RWPE2 (cell line): ENCODE data around the gene ELK3.

ENCODE experiments used
- ATAC-seq: fragments of 200-7000 bp; cut with Tn5 transposase; 3 replicates; pipeline ENCODE4 v1.9.1; 2021; ENCODE audit warnings: low read depth
- DNase-seq: peaks from one replicate; pipeline ENCODE4 v3.0.0-alpha.2; 2020; ENCODE audit warnings: low spot score
- H3K27ac ChIP-seq: fragments of 450-650 bp; 2 replicates; pipeline ENCODE4 v1.5.1; 2017; ENCODE audit warnings: mild to moderate bottlenecking; ENCODE audit not compliant: poor library complexity, severe bottlenecking
- H3K27me3 ChIP-seq: fragments of 250-450 bp; sonication (Bioruptor Pico); 2 replicates; pipeline ENCODE4 v1.5.1; 2021; ENCODE audit warnings: mild to moderate bottlenecking, moderate library complexity; ENCODE audit not compliant: insufficient read depth, poor library complexity, severe bottlenecking
- H3K36me3 ChIP-seq: fragments of 250-450 bp; sonication (Bioruptor Pico); 2 replicates; pipeline ENCODE4 v1.5.1; 2020; ENCODE audit warnings: low read depth, mild to moderate bottlenecking, moderate library complexity
- H3K4me1 ChIP-seq: fragments of 250-450 bp; sonication (Bioruptor Pico); 2 replicates; pipeline ENCODE4 v1.5.1; 2021; ENCODE audit warnings: mild to moderate bottlenecking, moderate library complexity; ENCODE audit not compliant: insufficient read depth, poor library complexity, severe bottlenecking
- H3K4me3 ChIP-seq: fragments of 250-450 bp; sonication (Bioruptor Pico); 2 replicates; pipeline ENCODE4 v1.5.1; 2021; ENCODE audit warnings: mild to moderate bottlenecking, moderate library complexity; ENCODE audit not compliant: severe bottlenecking
- H3K9me3 ChIP-seq: fragments of 250-450 bp; sonication (Bioruptor Pico); 2 replicates; pipeline ENCODE4 v1.5.1; 2021; ENCODE audit warnings: mild to moderate bottlenecking, moderate library complexity; ENCODE audit not compliant: severe bottlenecking
- CTCF ChIP-seq: fragments of 450-650 bp; IDR thresholded peaks from one replicate; pipeline ENCODE4 v1.5.1; 2017; ENCODE audit warnings: mild to moderate bottlenecking, moderate library complexity; ENCODE audit not compliant: poor library complexity, severe bottlenecking

ELK3 gene

GRCh38 chr12:96250119-96250685 is 56.0 kb downstream of the ELK3 start:
- Histone ChIP-seq H3K9me3 (no peaks in the 10 kb centered on the region), H3K27me3 (no peaks in the 10 kb centered on the region), H3K4me3 (no peak overlapping the region), H3K36me3 (peaks cover 90% of the 10 kb centered on the region), H3K4me1 (no peaks in the 10 kb centered on the region), H3K27ac (no peak overlapping the region)
- no peak for TF ChIP-seq CTCF
- ATAC-seq, result no peak
- no peak for DNase-seq

GRCh38 chr12:96255077-96255476 is 60.9 kb downstream of the ELK3 start:
- DNase-seq (no peak), ATAC-seq (no peak)
- no peaks in the 10 kb centered on the region for H3K9me3 ChIP-seq
- no peak overlapping the region for H3K27ac ChIP-seq
- H3K4me1 ChIP-seq, result no peaks in the 10 kb centered on the region
- H3K27me3 ChIP-seq, result no peaks in the 10 kb centered on the region
- no peak for TF ChIP-seq CTCF
- no peak overlapping the region for H3K4me3 ChIP-seq
- H3K36me3 ChIP-seq, result peaks cover 91% of the 10 kb centered on the region

- H3K36me3 ChIP-seq, result peaks cover 91% of the 10 kb centered on the region
- no peak for ATAC-seq
- no peak overlapping the region for H3K27ac ChIP-seq
Observed at GRCh38 chr12:96256672-96257361, 62.6 kb downstream of the ELK3 start.

GRCh38 chr12:96257550-96258103 is 63.5 kb downstream of the ELK3 start:
- Histone ChIP-seq H3K4me3 (no peak overlapping the region), H3K36me3 (peaks cover 93% of the 10 kb centered on the region), H3K4me1 (no peaks in the 10 kb centered on the region), H3K27ac (no peak overlapping the region), H3K9me3 (no peaks in the 10 kb centered on the region), H3K27me3 (no peaks in the 10 kb centered on the region)
- ATAC-seq (no peak), DNase-seq (no peak)
- TF ChIP-seq CTCF, result no peak

More at GRCh38 chr12:96256672-96257361, 62.6 kb downstream of the ELK3 start:
- Histone ChIP-seq H3K27me3 (no peaks in the 10 kb centered on the region), H3K4me3 (no peak overlapping the region), H3K9me3 (no peaks in the 10 kb centered on the region), H3K4me1 (no peaks in the 10 kb centered on the region)
- TF ChIP-seq CTCF, result no peak
- DNase-seq, result no peak
